ENCODE data around the gene CCDC110.
A peak's percentile ranks its signal among the peaks of the same experiment; 100 is the strongest.

The CCDC110 gene

GRCh38 chr4:185464183-185464582 is 7.3 kb downstream of the CCDC110 start:
- Histone ChIP-seq H3K27me3 (no peaks in the 10 kb centered on the region), H3K9me3 (no peaks in the 10 kb centered on the region), H3K36me3 (no peaks in the 10 kb centered on the region), H3K4me3 (no peak overlapping the region), H3K4me2 (no peak overlapping the region), H3K4me1 (no peaks in the 10 kb centered on the region), H3K9ac (no peak overlapping the region), H3K27ac (no peak overlapping the region), H4K20me1 (no peaks in the 10 kb centered on the region)
- TF ChIP-seq Cebpa-rat (IDR thresholded peaks at IDR 0.05): no peak

GRCh38 chr4:185463541-185463940 is 8.0 kb downstream of the CCDC110 start:
- Histone ChIP-seq H3K36me3 (no peaks in the 10 kb centered on the region), H3K9me3 (no peaks in the 10 kb centered on the region), H3K27ac (no peak overlapping the region), H3K27me3 (no peaks in the 10 kb centered on the region), H3K4me2 (no peak overlapping the region), H3K4me3 (no peak overlapping the region), H3K4me1 (no peaks in the 10 kb centered on the region), H3K9ac (no peak overlapping the region), H4K20me1 (no peaks in the 10 kb centered on the region)
- no peak for TF ChIP-seq Cebpa-rat (IDR thresholded peaks at IDR 0.05)

GRCh38 chr4:185461565-185461964 is 10.0 kb downstream of the CCDC110 start:
- no peak overlapping the region for H3K4me3 ChIP-seq
- TF ChIP-seq Cebpa-rat (IDR thresholded peaks at IDR 0.05): no peak
- H4K20me1 ChIP-seq: no peaks in the 10 kb centered on the region
- H3K36me3 ChIP-seq: no peaks in the 10 kb centered on the region
- no peak overlapping the region for H3K27ac ChIP-seq
- H3K9ac ChIP-seq: no peak overlapping the region
- H3K4me2 ChIP-seq: no peak overlapping the region
- no peaks in the 10 kb centered on the region for H3K27me3 ChIP-seq
- no peaks in the 10 kb centered on the region for H3K4me1 ChIP-seq
- H3K9me3 ChIP-seq: no peaks in the 10 kb centered on the region

- Histone ChIP-seq H3K9me3 (no peaks in the 10 kb centered on the region), H3K36me3 (no peaks in the 10 kb centered on the region), H3K27ac (no peak overlapping the region), H3K4me2 (no peak overlapping the region), H3K9ac (no peak overlapping the region), H3K4me3 (no peak overlapping the region), H4K20me1 (no peaks in the 10 kb centered on the region), H3K4me1 (no peaks in the 10 kb centered on the region), H3K27me3 (no peaks in the 10 kb centered on the region)
- no peak for TF ChIP-seq Cebpa-rat (IDR thresholded peaks at IDR 0.05)
Measured at GRCh38 chr4:185457136-185457535, 14.4 kb downstream of the CCDC110 start.

- Histone ChIP-seq H3K27ac (no peak overlapping the region), H3K9ac (no peak overlapping the region), H3K4me2 (no peak overlapping the region), H3K27me3 (no peaks in the 10 kb centered on the region), H3K4me1 (no peaks in the 10 kb centered on the region), H3K36me3 (no peaks in the 10 kb centered on the region), H3K9me3 (no peaks in the 10 kb centered on the region), H3K4me3 (no peak overlapping the region), H4K20me1 (no peaks in the 10 kb centered on the region)
- TF ChIP-seq Cebpa-rat (IDR thresholded peaks at IDR 0.05): no peak
Measured at GRCh38 chr4:185456131-185456530, 15.4 kb downstream of the CCDC110 start.

GRCh38 chr4:185445209-185445608 is 26.3 kb downstream of the CCDC110 start:
- H3K9ac ChIP-seq: no peak overlapping the region
- no peaks in the 10 kb centered on the region for H3K4me1 ChIP-seq
- H3K36me3 ChIP-seq: no peaks in the 10 kb centered on the region
- no peaks in the 10 kb centered on the region for H3K27me3 ChIP-seq
- no peak for TF ChIP-seq Cebpa-rat (IDR thresholded peaks at IDR 0.05)
- no peak overlapping the region for H3K4me2 ChIP-seq
- no peak overlapping the region for H3K4me3 ChIP-seq
- H3K9me3 ChIP-seq: no peaks in the 10 kb centered on the region
- H3K27ac ChIP-seq: no peak overlapping the region
- no peaks in the 10 kb centered on the region for H4K20me1 ChIP-seq

- H4K20me1 ChIP-seq: no peaks in the 10 kb centered on the region
- H3K4me3 ChIP-seq: no peak overlapping the region
- H3K27me3 ChIP-seq: no peaks in the 10 kb centered on the region
- no peaks in the 10 kb centered on the region for H3K36me3 ChIP-seq
- H3K27ac ChIP-seq: no peak overlapping the region
- H3K9ac ChIP-seq: no peak overlapping the region
- no peaks in the 10 kb centered on the region for H3K9me3 ChIP-seq
- H3K4me2 ChIP-seq: no peak overlapping the region
- no peak for TF ChIP-seq Cebpa-rat (IDR thresholded peaks at IDR 0.05)
- no peaks in the 10 kb centered on the region for H3K4me1 ChIP-seq
Measured at GRCh38 chr4:185441479-185441878, 30.1 kb downstream of the CCDC110 start.

- no peaks in the 10 kb centered on the region for H3K4me1 ChIP-seq
- no peak for TF ChIP-seq Cebpa-rat (IDR thresholded peaks at IDR 0.05)
- no peak overlapping the region for H3K4me2 ChIP-seq
- H3K36me3 ChIP-seq: no peaks in the 10 kb centered on the region
- H3K9ac ChIP-seq: no peak overlapping the region
- no peak overlapping the region for H3K27ac ChIP-seq
- H3K27me3 ChIP-seq: no peaks in the 10 kb centered on the region
- H3K4me3 ChIP-seq: no peak overlapping the region
- no peaks in the 10 kb centered on the region for H4K20me1 ChIP-seq
- no peaks in the 10 kb centered on the region for H3K9me3 ChIP-seq
Measured at GRCh38 chr4:185437809-185438208, 33.7 kb downstream of the CCDC110 start.

- no peak overlapping the region for H3K27ac ChIP-seq
- no peak for TF ChIP-seq Cebpa-rat (IDR thresholded peaks at IDR 0.05)
- H3K27me3 ChIP-seq: no peaks in the 10 kb centered on the region
- H3K4me2 ChIP-seq: no peak overlapping the region
- no peak overlapping the region for H3K4me3 ChIP-seq
- H3K9ac ChIP-seq: no peak overlapping the region
- no peaks in the 10 kb centered on the region for H3K4me1 ChIP-seq
- no peaks in the 10 kb centered on the region for H3K9me3 ChIP-seq
- H3K36me3 ChIP-seq: no peaks in the 10 kb centered on the region
- no peaks in the 10 kb centered on the region for H4K20me1 ChIP-seq
Measured at GRCh38 chr4:185435466-185435865, 36.1 kb downstream of the CCDC110 start.

GRCh38 chr4:185429660-185430059 is 41.9 kb downstream of the CCDC110 start:
- Histone ChIP-seq H3K9ac (no peak overlapping the region), H3K27ac (no peak overlapping the region), H3K9me3 (no peaks in the 10 kb centered on the region), H4K20me1 (no peaks in the 10 kb centered on the region), H3K4me3 (no peak overlapping the region), H3K4me2 (no peak overlapping the region), H3K36me3 (no peaks in the 10 kb centered on the region), H3K27me3 (no peaks in the 10 kb centered on the region), H3K4me1 (peaks cover 15% of the 10 kb centered on the region)
- no peak for TF ChIP-seq Cebpa-rat (IDR thresholded peaks at IDR 0.05)

- Histone ChIP-seq H3K9me3 (no peaks in the 10 kb centered on the region), H3K4me3 (no peak overlapping the region), H3K36me3 (peaks cover 1% of the 10 kb centered on the region), H3K4me2 (peak overlapping the region; percentile 96; the same call in 1 of the 2 replicates), H3K27ac (no peak overlapping the region), H3K9ac (no peak overlapping the region), H3K4me1 (peaks cover 24% of the 10 kb centered on the region), H3K27me3 (no peaks in the 10 kb centered on the region), H4K20me1 (no peaks in the 10 kb centered on the region)
- no peak for TF ChIP-seq Cebpa-rat (IDR thresholded peaks at IDR 0.05)
Measured at GRCh38 chr4:185426960-185427688, 44.4 kb downstream of the CCDC110 start.

Measured in BLaER1 (cell line).